ENCODE data around the gene KDM7A. TPM values are rescaled to one million over a fixed set of nuclear protein-coding genes. Genes with fewer than 3 reads are reported as not detected.

KDM7A gene
- total RNA-seq, 1 experiment from 2014 or later = 5.1 TPM

GRCh38 chr7:140155428-140155827 lies 21.4 kb downstream of the KDM7A start:
- no TSS peak for BruUV-seq (replicated peaks)
- no peaks in the 10 kb centered on the region for H3K9me3 Mint-ChIP-seq (ENCODE audit: unreplicated experiment)
- ChIA-PET POLR2A (no interaction called here), CTCF (no interaction called here)
- Histone ChIP-seq H3K36me3 (ENCODE audit: control insufficient read depth, insufficient read depth, low read length) (no peaks in the 10 kb centered on the region), H3K4me3 (ENCODE audit: low read depth, low read length) (no peak overlapping the region), H3K9me3 (no peaks in the 10 kb centered on the region), H3K27me3 (replicated peaks; ENCODE audit: control insufficient read depth, insufficient read depth, low read length) (no peaks in the 10 kb centered on the region), H3K4me1 (peaks cover 7% of the 10 kb centered on the region)
- H3K4me1 Mint-ChIP-seq (ENCODE audit: low read depth, unreplicated experiment) = peaks cover 4% of the 10 kb centered on the region
- H3K27me3 Mint-ChIP-seq (ENCODE audit: insufficient read depth, unreplicated experiment) = no peaks in the 10 kb centered on the region
- intact Hi-C loops (cut with micrococcal nuclease; ENCODE audit: unreplicated experiment) = no loop called here
- TF ChIP-seq CTCF (IDR thresholded peaks at IDR 0.05; ENCODE audit: insufficient read depth in 1 of 2, low read depth in 1 of 2, low read length in 1 of 2, severe bottlenecking in 1 of 2, unreplicated experiment in 1 of 2) = no peak
- H3K4me3 Mint-ChIP-seq (ENCODE audit: unreplicated experiment) = no peak overlapping the region
- H3K36me3 Mint-ChIP-seq (ENCODE audit: insufficient read depth, unreplicated experiment) = no peaks in the 10 kb centered on the region
- no peak for DNase-seq
- H3K27ac Mint-ChIP-seq (ENCODE audit: unreplicated experiment) = no peak overlapping the region

GRCh38 chr7:140153666-140154161 lies 23.1 kb downstream of the KDM7A start:
- ChIA-PET POLR2A (no interaction called here), CTCF (no interaction called here)
- no peaks in the 10 kb centered on the region for H3K4me1 Mint-ChIP-seq (ENCODE audit: low read depth, unreplicated experiment)
- H3K9me3 Mint-ChIP-seq (ENCODE audit: unreplicated experiment) = no peaks in the 10 kb centered on the region
- DNase-seq = no peak
- intact Hi-C loops (cut with micrococcal nuclease; ENCODE audit: unreplicated experiment) = no loop called here
- Histone ChIP-seq H3K9me3 (no peaks in the 10 kb centered on the region), H3K4me1 (no peaks in the 10 kb centered on the region), H3K27me3 (replicated peaks; ENCODE audit: control insufficient read depth, insufficient read depth, low read length) (no peaks in the 10 kb centered on the region), H3K36me3 (ENCODE audit: control insufficient read depth, insufficient read depth, low read length) (no peaks in the 10 kb centered on the region), H3K4me3 (ENCODE audit: low read depth, low read length) (no peak overlapping the region)
- BruUV-seq (replicated peaks) = no TSS peak
- no peaks in the 10 kb centered on the region for H3K36me3 Mint-ChIP-seq (ENCODE audit: insufficient read depth, unreplicated experiment)
- no peak overlapping the region for H3K27ac Mint-ChIP-seq (ENCODE audit: unreplicated experiment)
- no peak for TF ChIP-seq CTCF (IDR thresholded peaks at IDR 0.05; ENCODE audit: insufficient read depth in 1 of 2, low read depth in 1 of 2, low read length in 1 of 2, severe bottlenecking in 1 of 2, unreplicated experiment in 1 of 2)
- H3K4me3 Mint-ChIP-seq (ENCODE audit: unreplicated experiment) = no peak overlapping the region
- no peaks in the 10 kb centered on the region for H3K27me3 Mint-ChIP-seq (ENCODE audit: insufficient read depth, unreplicated experiment)

GRCh38 chr7:140146574-140146973 lies 30.2 kb downstream of the KDM7A start:
- no TSS peak for BruUV-seq (replicated peaks)
- no peaks in the 10 kb centered on the region for H3K4me1 ChIP-seq

More at GRCh38 chr7:140146574-140146973, 30.2 kb downstream of the KDM7A start:
- TF ChIP-seq CTCF (IDR thresholded peaks at IDR 0.05; ENCODE audit: insufficient read depth in 1 of 2, low read depth in 1 of 2, low read length in 1 of 2, severe bottlenecking in 1 of 2, unreplicated experiment in 1 of 2) = no peak
- ChIA-PET CTCF (no interaction called here), POLR2A (no interaction called here)
- H3K27me3 ChIP-seq (replicated peaks; ENCODE audit: control insufficient read depth, insufficient read depth, low read length) = no peaks in the 10 kb centered on the region
- Mint-ChIP-seq H3K4me1 (ENCODE audit: low read depth, unreplicated experiment) (no peaks in the 10 kb centered on the region), H3K9me3 (ENCODE audit: unreplicated experiment) (no peaks in the 10 kb centered on the region), H3K36me3 (ENCODE audit: insufficient read depth, unreplicated experiment) (no peaks in the 10 kb centered on the region), H3K27me3 (ENCODE audit: insufficient read depth, unreplicated experiment) (no peaks in the 10 kb centered on the region), H3K4me3 (ENCODE audit: unreplicated experiment) (no peak overlapping the region), H3K27ac (ENCODE audit: unreplicated experiment) (no peak overlapping the region)
- no peak for DNase-seq
- no peaks in the 10 kb centered on the region for H3K9me3 ChIP-seq
- intact Hi-C loops (cut with micrococcal nuclease; ENCODE audit: unreplicated experiment) = no loop called here
- no peaks in the 10 kb centered on the region for H3K36me3 ChIP-seq (ENCODE audit: control insufficient read depth, insufficient read depth, low read length)
- H3K4me3 ChIP-seq (ENCODE audit: low read depth, low read length) = no peak overlapping the region

All from Caco-2 (cell line).